GM23338 (cell line): ENCODE measurements around the gene NNMT.

Experiments
- CTCF ChIP-seq, 2 experiments: fragments of 200-600 bp in 1 of 2; sonication (generic) in 1 of 2; conservative IDR thresholded peaks; 2 replicates each; pipeline versions ENCODE4 v1.5.1 to v1.6.1; 2016 to 2017; ENCODE audit warnings: antibody characterized with exemption in 2 of 2, low read depth in 2 of 2, mild to moderate bottlenecking in 2 of 2, moderate library complexity in 1 of 2
- EZH2 ChIP-seq: fragments of 200-600 bp; sonication (generic); IDR thresholded peaks from one replicate; pipeline ENCODE4 v1.8.0; 2017; ENCODE audit warnings: antibody characterized with exemption, mild to moderate bottlenecking, low read depth; ENCODE audit not compliant: unreplicated experiment
- EZH2phosphoT487 ChIP-seq: fragments of 200-600 bp; sonication (generic); IDR thresholded peaks from one replicate; pipeline ENCODE4 v1.8.1; 2018; ENCODE audit warnings: antibody characterized with exemption; ENCODE audit not compliant: unreplicated experiment

DNA sequence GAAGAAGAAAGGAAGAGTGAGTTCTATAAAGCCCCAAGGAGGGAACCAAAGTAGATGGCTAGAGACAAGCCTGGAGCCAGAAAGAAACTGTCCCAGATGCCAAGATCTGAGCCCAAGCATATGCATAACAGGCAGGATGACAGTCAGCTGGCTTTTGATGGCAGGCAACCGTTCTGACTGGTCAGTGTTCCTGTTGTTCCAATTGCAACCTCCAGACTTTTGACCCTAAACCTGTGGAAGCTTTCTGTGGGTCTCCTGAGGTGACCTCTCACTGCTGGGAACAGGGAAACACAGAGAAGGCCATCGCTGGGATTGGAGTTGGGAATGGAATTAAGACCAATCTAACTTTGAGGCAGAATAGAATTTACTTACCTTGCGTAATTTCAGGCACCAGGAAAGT lies 21.6 kb upstream of the NNMT start:
- TF ChIP-seq CTCF (conservative IDR thresholded peaks at IDR 0.05; ENCODE audit: low read depth in 2 of 2) (no peak), EZH2 (no peak), EZH2phosphoT487 (no peak)
